HG02840 (cell line): ENCODE measurements around the gene SRC.
"Not testable (repeated sequence)": the region's sequence is repeated elsewhere in the genome, so short reads cannot be mapped to it uniquely, and the experiment has no call there.

Source experiments
- ATAC-seq: cut with Tn5 transposase; IDR thresholded peaks from one replicate; pipeline ENCODE4 v1.9.1; 2021; ENCODE audit warnings: mild to moderate bottlenecking, moderate library complexity, moderate number of reproducible peaks; ENCODE audit not compliant: unreplicated experiment, low FRiP score

The SRC gene

DNA sequence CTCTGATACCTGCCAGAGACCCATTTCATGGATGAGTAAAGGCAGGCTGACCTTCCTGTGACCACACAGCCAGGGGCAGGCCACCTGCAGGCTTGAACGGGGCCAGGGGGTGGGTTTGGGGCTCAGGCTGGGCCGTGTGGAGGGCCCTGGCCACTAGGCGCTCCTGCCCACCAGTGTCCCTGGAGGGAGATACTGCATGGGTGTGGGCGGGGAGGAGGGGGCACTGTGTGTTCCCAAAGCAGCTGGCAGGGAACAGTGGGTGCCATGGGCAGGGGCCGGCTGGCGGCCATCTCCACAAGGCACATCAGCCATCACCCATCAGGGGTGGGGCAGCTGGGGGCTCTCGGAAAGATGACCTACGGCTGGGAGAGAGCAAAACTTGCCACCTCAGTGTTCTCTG is 15.4 kb downstream of the SRC start:
- ATAC-seq, result no peak

DNA sequence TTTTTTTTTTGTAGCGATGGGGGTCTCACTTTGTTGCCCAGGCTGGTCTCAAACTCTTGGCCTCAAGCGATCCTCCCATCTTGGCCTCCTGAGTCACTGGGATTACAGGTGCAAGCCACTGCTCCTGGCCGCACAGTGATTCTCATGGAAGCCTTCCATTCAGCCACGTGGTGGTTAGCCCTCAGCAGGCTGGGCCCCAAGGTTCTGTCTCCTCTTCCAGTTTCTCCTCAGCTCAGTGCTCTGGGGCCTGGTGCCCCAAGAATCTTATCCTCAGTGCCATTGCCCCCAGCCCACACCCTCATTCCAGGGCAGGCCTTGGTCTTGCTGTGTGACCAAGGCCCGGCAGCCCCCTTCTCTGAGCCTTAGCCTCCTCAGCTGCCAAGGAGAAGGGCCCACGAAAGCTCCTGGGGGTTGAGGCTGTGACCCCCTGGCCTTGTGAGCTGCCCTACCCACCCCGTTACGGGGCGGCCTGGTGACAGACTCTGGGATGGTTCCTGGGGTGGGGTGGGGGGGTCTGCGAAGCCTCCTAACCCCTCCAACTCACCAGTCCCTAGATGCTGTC is 16.4 kb downstream of the SRC start:
- no peak for ATAC-seq

DNA sequence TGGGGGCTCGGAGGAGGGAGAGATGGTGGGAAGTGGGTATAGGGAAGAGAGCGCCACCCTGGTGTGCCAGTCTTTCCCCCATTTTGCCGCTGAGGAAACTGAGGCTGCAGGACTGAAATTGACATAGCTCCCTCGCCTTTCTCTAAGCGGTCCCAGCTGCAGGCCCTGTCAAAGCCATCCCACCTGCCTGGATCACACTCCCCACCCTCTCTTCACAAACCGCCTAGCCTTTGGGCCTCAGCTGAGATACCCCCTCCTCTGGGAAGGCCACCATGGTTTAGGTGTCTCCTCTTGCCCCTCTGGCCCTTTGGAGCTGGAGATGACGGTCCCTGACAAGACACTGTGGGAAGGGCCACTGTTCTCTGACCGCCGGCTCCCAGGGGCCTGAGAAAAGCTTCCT is 16.9 kb downstream of the SRC start:
- ATAC-seq, result no peak

DNA sequence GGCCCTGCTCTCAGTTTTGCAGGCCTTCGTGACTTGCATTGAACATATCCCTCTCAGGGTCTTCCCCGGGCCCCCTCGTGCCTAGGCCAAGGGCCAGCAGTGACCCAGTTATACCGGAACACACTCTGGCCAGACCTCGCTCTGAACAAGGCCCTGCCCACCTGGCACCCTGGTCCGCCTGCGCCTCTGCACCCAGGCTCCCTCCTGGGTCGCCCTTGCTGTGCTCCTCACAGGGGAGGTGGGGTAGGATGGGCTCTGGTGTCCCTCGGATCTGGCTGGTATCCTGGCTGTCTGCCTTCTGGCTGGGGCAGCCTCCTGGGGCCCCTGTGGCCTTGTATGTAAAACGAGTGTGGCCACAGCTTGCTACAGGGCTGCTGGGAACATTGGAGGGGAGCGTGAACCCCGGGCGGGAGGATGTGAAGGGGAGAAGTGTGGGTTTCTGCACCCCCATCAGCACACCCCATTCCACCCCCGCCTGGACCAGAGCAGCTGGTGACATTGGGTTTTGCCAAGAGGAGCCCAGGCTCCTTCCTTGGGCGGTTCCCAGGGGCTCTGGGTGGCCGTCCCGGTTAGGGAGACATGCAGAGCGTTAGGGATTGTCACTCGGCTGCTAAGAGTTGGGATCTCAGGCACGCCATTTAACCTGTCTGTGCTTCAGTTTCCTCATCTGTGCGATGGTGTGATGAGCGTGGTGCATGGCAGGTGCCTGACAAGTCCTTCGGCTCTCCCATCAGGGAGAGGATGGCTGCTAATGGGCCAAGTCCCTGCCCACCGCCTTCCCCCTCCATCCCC is 17.5 kb downstream of the SRC start:
- no peak for ATAC-seq

DNA sequence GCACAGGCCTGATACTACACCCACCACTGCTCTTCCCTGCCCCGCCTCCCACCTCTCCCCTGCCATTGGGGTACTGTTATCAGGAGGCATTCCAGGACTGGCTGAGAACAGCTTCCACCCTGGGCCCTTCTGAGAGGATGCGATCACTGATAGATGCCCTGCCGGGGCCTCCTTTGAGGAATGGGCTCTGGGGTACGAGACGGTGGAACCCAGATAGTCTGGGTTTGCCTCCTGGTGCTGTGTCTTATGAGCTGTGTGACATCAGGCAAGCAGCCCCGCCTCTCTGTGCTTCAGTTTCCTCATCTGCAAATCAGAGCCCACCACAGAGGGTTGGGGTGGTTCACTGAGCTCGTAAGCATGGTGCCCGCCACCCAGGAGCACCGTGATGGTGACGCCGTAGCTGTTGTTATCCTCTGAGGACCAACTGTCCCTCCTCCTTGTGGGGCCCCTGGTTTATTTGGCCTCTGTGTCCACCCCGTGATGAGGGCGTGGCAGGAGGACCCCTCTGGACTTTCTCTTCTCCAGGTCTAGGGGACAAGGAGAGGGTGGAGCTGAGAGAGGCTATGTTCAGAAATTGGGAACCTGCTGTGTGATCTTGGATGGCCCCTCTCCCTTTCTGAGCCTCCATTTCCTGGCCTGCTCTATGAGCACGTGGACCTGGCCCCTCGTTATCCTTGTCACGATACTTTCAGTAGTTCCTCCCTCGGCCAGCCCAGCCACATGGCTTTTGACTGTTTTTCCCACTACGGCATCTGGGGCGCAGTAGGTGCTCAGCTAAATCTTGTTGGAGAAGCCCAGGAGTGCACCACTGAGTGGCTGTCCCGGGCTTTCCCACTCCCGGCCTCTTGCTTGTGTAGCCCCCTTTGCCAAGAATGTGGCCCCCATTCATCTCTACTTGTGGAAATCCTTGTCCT is 18.3 kb downstream of the SRC start:
- ATAC-seq, result no peak

DNA sequence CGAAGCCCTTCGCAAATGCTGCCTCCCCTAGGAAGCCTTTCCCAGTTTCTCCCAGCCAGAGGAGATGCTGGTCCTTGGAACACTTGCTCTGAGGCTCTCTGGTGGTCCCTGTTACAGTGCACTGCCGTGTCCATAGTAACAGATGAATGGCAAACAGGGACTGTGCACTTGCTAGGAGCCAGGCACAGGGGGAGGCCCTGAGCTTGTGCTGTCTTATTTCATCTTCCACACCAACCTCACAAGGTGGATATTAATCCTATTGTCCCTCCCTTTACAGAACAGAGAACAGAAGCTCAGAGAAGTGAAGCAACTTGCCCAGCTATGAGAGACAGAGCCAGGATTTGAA is 19.0 kb downstream of the SRC start:
- ATAC-seq, result no peak

DNA sequence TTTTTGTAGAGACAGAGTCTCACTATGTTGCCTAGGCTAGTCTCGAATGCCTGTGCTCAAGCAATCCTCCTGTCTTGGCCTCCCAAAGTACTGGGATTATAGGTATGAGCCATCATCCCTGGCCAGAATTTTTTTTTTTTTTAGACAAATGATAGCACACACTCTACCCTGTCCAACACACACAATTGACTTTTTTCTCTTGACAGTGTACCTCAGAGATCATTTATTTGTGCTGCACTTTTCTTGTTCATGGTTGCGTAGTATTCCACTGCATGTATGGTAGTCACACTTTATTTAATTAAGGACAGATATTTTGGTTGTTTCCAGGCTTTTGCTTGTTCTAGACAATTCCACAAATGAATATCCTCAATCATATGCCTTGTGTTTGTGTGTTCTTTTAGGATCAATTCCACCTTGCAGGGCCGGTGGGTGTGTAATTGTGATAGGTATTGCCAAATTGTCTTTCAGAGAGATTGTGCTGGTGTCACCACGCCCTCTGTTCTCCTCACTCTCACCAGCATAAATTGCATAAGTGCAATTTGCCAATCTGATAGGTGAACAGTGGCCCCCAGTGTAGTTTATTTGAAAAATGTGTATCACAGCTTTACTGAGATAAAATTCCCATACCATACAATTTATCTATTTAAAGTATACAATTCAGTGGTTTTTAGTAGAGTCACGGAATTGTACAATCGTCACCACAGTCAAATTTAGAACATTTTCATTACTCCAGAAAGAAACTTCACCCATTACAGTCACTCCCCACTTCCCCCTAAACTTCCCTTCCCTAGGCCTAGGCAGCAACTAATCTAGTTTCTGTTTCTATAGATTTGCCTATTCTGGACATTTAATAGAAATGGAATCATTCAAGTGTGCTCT is 20.1 kb downstream of the SRC start:
- peak; percentile 75 for ATAC-seq

DNA sequence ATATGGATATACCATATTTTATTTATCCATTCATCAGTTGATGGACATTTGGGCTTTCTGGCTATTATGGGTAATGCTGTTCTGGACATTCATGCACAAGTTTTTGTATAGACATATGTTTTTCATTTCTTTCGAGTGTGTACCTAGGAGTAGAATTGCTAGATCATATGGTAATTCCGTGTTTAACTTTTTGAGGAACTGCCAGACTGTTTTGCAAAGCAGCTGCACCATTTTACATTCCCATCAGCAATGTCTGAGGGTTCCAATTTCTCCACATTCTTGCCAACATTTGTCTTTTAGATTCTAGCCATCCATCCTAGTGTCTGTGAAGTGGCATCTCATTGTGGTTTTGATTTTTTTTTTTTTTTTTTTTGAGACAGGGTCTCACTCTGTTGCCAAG is 20.8 kb downstream of the SRC start:
- ATAC-seq, result no peak

DNA sequence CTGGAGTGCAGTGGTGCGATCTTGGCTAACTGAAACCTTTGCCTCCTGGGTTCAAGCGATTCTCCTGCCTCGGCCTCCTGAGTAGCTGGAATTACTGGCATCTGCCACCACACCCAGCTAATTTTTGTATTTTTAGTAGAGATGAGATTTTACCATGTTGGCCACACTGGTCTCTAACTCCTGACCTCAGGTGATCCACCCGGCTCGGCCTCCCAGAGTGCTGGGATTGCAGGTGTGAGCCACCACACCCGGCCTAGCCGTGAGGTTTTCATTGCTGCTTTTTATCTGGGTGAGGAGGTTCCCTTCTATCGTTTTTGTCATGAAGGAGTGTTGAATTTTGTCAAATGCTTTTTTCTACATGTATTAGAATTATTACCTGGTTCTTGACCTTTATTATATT is 23.9 kb downstream of the SRC start:
- ATAC-seq, result no peak

DNA sequence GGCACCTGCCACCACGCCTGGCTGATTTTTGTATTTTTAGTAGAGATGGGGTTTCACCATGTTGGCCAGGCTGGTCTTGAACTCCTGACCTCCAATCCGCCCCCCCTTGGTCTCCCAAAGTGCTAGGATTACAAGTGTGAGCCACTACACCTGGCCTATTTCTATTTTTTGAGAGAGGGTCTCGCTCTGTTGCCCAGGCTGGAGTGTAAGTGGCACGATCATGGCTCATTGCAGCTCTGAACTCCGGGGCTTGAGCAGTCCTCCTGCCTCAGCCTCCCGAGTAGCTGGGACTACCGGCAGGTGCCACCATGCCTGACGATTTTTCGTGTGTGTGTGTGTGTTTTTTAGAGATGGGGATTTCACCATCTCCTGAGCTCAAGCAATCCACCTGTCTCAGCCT is 25.9 kb downstream of the SRC start:
- not testable (repeated sequence) for ATAC-seq

DNA sequence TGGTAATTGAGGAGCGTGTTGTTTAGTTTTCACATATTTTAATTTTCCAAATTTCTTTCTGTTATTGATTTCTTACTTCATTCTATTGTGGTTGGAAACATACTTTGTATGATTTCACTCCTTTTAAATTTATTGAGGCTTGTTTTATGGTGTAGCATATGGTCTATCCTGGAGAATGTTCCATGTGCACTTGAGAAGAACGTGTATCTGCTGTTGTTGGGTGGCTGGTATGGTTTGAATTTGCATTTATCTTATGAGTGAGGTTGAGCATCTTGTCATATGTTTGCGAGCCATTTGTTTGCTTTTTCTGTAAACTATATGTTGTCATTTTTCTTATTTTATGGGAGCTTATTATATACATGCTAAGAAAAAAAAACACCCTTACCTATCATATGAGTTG is 26.5 kb downstream of the SRC start:
- no peak for ATAC-seq

DNA sequence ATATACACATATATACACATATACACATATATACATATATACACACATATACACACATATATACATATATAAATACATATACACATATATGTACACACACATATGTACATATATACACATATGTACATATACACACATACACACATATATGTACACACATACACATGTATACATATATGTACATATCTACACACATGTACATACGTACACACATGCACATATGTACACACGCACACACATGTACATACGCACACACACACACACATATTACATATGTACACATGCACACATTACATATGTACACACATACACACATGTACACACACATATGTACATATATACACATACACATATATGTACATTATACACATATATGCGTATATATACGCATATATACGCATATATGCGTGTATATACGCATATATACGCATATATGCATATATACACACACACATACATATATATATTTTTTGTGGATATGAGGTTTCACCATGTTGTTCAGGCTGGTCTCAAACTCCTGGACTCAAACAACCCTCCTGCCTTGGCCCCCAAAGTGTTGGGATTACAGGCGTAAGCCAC is 27.2 kb downstream of the SRC start:
- ATAC-seq, result no peak

DNA sequence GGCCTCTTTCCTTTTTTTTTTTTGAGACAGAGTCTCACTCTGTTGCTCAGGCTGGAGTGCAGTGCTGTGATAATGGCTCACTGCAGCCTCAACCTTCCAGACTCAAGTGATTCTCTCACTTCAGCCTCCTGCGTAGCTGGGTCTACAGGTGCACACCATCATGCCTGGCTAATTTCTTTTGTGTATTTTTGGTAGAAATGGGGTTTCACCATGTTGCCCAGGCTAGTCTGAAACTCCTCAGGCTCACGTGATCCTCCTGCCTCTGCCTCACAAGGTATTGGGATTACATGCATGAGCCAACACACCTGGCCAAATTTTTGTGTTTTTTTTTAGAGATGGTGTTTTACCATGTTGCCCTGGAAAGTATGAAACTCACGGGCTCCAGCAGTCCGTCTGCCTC is 29.3 kb downstream of the SRC start:
- no peak for ATAC-seq

DNA sequence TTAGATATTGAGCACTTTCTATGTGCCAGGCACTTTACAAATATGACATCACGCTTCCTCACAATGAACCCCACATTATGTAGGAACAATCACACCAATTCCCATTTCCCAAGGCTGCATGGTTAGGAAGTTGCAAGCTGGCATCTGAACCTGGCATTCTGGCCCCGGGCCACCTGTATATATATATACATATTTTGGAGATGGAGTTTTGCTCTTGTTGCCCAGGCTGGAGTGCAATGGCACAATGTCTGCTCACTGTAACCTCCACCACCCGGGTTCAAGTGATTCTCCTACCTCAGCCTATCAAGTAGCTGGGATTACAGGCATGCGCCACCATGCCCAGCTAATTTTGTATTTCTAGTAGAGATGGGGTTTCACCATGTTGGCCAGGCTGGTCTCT is 30.4 kb downstream of the SRC start:
- ATAC-seq, result no peak

DNA sequence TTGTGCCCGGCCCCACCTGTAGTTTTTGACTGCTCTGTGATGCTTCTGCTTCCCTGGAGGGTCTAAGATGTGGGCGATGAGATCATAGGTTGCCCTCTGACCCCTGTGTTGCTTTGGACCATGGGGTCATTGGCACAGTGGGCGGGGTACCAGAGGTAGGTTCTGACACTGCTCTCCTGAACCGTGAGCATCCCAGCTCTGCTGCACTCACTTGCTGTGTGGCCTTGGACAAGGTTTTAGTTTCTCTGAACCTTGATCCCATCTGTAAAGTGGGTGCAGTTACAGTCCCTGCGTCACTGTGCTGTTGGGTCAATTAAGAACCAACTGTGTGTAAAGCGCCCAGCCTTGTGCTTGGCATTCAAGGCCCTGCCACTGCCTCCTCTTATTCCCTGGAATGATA is 30.9 kb downstream of the SRC start:
- ATAC-seq, result no peak

DNA sequence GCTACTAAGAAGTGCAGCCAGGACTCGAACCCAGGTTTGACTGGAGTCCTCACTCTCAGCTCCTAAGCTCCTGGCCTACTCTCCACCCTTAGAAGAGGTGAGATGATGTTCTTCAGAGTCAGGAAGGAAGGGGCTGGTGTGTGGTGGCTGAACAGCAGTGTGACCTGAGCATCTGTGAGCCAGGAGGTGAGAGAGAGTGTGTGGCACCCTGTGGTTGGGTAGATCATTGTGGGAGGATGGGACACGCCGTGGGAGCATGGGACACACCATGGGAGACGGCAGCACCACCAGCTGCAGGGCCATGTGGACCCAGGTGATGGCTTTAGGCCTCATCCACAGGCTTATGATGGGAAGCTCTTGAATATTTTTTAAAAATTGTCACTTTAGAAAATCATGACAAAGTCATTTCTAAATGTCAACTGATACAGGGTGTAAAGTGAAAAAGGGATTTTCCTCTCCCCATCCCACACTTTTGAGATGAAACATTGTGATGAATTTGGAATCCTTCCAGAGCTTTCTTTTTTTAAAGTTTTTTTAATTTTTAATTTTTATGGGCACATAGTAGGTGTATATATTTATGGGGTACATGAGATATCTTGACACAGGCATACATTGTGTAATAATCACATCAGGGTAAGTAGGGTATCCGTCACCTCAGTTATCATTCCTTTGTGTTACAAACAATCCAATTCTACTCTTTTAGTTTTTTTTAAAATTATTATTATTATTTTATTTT is 31.6 kb downstream of the SRC start:
- no peak for ATAC-seq

DNA sequence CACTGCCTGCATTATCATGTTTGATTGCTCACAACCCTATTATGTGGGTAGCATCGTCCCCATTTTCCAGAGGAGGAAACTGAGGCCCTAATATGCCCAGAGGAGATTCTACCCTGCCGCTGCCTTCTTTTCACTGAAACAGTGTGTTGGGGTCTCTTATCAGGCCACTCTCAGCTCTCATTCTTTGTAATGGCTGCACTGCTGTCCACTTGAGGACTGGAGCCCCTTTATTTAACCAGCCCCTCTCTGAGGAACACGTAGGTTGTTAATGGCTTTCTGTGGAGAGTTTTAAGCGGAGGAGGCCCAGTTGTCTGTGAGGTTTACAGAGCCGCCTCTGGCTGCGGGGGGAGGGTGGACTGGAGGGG is 32.5 kb downstream of the SRC start:
- no peak for ATAC-seq

DNA sequence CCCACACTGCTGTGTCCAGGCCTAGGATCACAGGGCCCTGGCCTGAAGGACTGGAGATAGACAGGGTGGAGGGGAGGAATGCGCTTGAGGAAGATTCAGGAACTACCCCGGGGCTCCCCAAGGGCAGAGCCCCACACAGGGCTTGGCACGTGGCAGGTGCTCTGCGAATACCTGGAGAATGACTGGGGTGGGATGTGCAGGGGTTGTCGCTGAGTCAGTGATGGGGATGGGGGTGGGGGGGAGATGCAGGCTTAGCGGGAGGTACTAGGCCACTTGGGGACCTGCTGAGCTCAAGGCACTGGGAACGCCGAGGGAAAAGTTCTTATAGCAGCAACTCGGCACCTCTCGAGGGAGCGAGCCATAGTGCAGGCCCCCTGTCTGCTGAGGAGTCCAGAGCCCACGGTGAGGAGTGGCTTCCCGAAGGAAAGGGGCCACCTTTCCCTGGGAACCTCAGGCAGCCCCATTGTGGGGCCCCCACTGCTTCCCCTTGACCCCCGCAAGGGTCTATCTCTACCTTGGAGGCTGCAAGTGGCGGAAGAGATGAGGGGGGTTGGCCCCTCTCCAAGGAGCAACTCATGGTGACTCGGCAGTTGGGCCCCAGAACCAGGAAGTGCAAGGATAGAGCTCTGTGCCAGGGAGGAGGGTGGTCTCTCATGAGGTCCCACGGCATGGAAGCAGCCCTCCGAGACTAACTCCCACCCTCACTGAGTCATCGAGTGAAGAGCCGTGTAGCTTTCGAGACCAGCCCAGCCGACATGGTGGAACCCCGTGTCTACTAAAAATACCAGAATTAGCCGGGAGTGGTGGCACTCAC is 33.1 kb downstream of the SRC start:
- no peak for ATAC-seq
